AG10803 (cell line): ENCODE data around the gene SH3PXD2A.

Experiments
- DNase-seq: peaks from one replicate; pipeline ENCODE4 v3.0.0; 2010; ENCODE audit warnings: low read depth
- H3K4me3 ChIP-seq: 2 replicates; pipeline ENCODE4 v1.5.1; 2011; ENCODE audit warnings: mild to moderate bottlenecking, low read length, control low read depth
- TF ChIP-seq, protein P1 (sequence below): conservative IDR thresholded peaks from 2 replicates; pipeline ENCODE4 v1.5.1; 2011; ENCODE audit warnings: mild to moderate bottlenecking, low read length, control low read depth, inconsistent platforms

The SH3PXD2A gene

DNA sequence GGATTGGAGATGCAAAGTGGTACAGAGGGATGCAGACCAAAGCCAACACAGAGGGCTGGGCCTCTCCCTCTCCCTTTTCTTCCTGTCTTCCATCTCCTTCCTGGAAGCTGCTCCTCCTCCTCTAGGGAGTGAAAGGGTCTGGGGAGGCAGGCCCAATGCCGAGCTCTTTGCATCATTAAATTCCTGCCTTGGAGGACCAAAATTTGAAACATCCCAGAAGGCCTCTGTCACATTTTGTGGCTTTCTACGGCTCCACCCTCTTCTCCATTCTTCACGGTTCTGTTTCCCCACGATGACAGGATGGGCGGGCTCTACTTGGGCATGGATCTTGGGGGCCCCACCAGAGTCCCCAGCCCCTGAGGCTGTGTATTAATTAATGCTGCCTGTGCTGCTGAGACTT lies 285.5 kb downstream of the SH3PXD2A start:
- TF ChIP-seq, protein P1, sequence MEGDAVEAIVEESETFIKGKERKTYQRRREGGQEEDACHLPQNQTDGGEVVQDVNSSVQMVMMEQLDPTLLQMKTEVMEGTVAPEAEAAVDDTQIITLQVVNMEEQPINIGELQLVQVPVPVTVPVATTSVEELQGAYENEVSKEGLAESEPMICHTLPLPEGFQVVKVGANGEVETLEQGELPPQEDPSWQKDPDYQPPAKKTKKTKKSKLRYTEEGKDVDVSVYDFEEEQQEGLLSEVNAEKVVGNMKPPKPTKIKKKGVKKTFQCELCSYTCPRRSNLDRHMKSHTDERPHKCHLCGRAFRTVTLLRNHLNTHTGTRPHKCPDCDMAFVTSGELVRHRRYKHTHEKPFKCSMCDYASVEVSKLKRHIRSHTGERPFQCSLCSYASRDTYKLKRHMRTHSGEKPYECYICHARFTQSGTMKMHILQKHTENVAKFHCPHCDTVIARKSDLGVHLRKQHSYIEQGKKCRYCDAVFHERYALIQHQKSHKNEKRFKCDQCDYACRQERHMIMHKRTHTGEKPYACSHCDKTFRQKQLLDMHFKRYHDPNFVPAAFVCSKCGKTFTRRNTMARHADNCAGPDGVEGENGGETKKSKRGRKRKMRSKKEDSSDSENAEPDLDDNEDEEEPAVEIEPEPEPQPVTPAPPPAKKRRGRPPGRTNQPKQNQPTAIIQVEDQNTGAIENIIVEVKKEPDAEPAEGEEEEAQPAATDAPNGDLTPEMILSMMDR, result no peak
- DNase-seq, result peak; percentile 28
- H3K4me3 ChIP-seq, result no peak overlapping the region

DNA sequence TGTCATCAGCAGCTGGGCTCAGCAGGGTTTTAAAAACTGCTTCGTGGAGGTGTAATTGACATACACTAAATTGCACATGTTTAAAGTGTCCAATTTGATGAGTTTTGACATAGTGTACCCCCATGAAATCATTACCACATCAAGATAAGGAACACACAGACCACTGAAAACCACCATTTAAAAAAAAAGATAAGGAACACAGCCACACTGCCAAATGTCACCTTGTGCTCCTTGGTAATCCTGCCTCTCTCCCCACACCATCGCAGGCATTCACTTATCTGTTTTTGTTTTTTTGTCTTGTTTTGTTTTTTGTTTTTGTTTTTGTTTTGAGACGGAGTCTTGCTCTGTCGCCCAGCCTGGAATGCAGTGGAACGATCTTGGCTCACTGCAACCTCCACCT lies 286.9 kb downstream of the SH3PXD2A start:
- DNase-seq, result no peak
- TF ChIP-seq, protein P1, result no peak
- no peak overlapping the region for H3K4me3 ChIP-seq

DNA sequence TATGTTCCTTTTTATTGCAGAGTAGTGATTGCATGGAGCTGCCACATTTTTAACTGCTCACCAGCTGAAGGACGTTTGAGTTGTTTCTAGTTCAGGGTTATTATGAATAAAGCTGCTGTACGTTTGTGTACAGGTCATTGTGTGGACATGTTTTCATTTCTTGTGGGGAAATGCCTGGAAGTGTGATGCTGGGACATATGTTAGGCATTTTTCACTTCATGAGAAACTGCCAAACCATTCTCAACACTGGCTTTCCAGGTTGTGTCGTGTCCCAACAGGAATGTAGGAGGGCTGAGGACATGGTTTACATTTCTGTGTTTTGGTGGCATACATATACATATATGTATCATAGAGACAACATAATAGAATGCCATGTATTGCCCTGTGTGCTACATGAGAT lies 288.8 kb downstream of the SH3PXD2A start:
- DNase-seq, result peak; percentile 66
- H3K4me3 ChIP-seq, result no peak overlapping the region
- TF ChIP-seq, protein P1, result no peak

DNA sequence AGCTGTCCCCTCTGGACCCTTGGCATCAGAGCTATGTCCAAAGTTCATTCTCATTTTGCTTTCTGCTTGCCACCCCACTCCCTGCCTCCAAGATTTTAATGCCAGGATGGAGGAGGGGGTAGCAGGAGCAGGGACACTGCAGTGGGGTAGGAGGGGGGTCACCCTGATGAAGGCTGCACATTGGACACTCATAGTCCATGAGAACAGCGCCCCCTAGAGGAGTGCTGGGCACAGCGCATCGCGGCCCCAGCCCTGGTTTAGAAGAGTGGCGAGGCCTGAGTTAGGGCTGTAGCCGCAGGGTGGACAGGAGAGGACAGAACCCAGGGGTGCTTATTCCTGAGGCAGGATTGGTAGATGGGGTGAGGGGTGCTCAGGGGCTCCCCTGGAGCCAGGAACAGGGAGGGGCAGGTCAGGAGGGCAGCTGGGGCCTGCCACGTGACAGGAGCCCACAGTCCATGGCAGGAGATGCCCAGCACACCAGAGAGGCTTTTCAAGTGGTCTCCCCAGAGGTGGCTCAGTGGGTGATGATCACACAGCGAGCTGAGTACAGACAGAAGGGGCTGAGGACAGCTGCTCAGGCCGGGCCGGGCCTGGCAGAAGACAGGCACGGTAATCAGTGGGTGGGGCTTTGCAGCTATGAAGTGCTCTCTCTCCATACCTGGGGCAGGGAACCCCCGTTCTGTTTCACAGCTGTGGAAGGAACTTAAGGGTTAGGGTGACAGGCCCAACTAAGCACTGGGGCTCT lies 290.4 kb downstream of the SH3PXD2A start:
- DNase-seq, result no peak
- no peak overlapping the region for H3K4me3 ChIP-seq
- TF ChIP-seq, protein P1, result peak; percentile 53

- TF ChIP-seq, protein P1, result no peak
- no peak overlapping the region for H3K4me3 ChIP-seq
- no peak for DNase-seq
Measured at GRCh38 chr10:103564116-103564501, 291.3 kb downstream of the SH3PXD2A start.

- no peak for DNase-seq
- no peak overlapping the region for H3K4me3 ChIP-seq
- TF ChIP-seq, protein P1, result no peak
Measured at GRCh38 chr10:103563231-103564115, 291.9 kb downstream of the SH3PXD2A start.
